Peyer's patch (tissue), 4 donors: ENCODE data around the gene ZNF800. TPM values are rescaled to one million over a fixed set of nuclear protein-coding genes. Genes with fewer than 3 reads are reported as not detected.

Experiments
- DNase-seq, 3 donors: peaks; one replicate each; pipeline ENCODE4 v3.0.0-alpha.2; 2017 to 2019
- H3K27ac ChIP-seq, 4 donors: fragments of 200-600 bp; sonication (generic); one replicate each; pipeline ENCODE4 v1.5.1; 2016 to 2019
- H3K27me3 ChIP-seq, 2 donors: fragments of 200-600 bp; sonication (generic); one replicate each; pipeline ENCODE4 v1.5.1; 2019
- H3K36me3 ChIP-seq, 3 donors: fragments of 200-600 bp; sonication (generic); one replicate each; pipeline ENCODE4 v1.5.1; 2016 to 2019
- H3K4me1 ChIP-seq, 4 donors: fragments of 200-600 bp; sonication (generic); one replicate each; pipeline ENCODE4 v1.5.1; 2016 to 2019
- H3K4me3 ChIP-seq, 4 donors: fragments of 200-600 bp; sonication (generic); 1 replicate in 3 of 4; 2 replicates in 1 of 4; pipeline ENCODE4 v1.5.1; 2016 to 2019; ENCODE audit warnings: mild to moderate bottlenecking in 1 of 4
- H3K9me3 ChIP-seq, 4 donors: fragments of 200-600 bp; sonication (generic); one replicate each; pipeline ENCODE4 v1.5.1; 2016 to 2019; ENCODE audit warnings: mild to moderate bottlenecking in 1 of 4
- CTCF ChIP-seq, 6 experiments: fragments of 450-650 bp in 4 of 6; fragments of 200-600 bp in 2 of 6; sonication (generic) in 1 of 6; IDR thresholded peaks; one replicate each; pipeline ENCODE4 v1.5.1; 2017 to 2019; ENCODE audit warnings: antibody characterized with exemption in 6 of 6, mild to moderate bottlenecking in 3 of 6, moderate library complexity in 1 of 6
- POLR2A ChIP-seq, 2 donors: fragments of 450-650 bp; IDR thresholded peaks; one replicate each; pipeline ENCODE4 v1.5.1; 2017; ENCODE audit warnings: antibody characterized with exemption in 2 of 2, mild to moderate bottlenecking in 2 of 2, moderate library complexity in 2 of 2
- total RNA-seq, 4 donors: library from RNA; depleted of rRNA; stranded (reverse); fragments of >200 nt; gene quantifications; one replicate each; pipeline ENCODE4 v1.1.0, GENCODE V29; 2016

The ZNF800 gene
- total RNA-seq, 4 donors from 2014 or later: 25.9 to 48.1 (median 30.9) TPM

- no peak for DNase-seq
- no peaks in the 10 kb centered on the region for H3K4me1 ChIP-seq
- no peaks in the 10 kb centered on the region for H3K27me3 ChIP-seq
- H3K27ac ChIP-seq: no peak overlapping the region
- no peak overlapping the region for H3K4me3 ChIP-seq
- no peaks in the 10 kb centered on the region for H3K36me3 ChIP-seq
- H3K9me3 ChIP-seq: no peaks in the 10 kb centered on the region
- no peak for TF ChIP-seq POLR2A (IDR thresholded peaks at IDR 0.05)
- TF ChIP-seq CTCF (IDR thresholded peaks at IDR 0.05): no peak
Measured at GRCh38 chr7:127353897-127354296, 38.6 kb downstream of the ZNF800 start.

- Histone ChIP-seq H3K27ac (no peak overlapping the region), H3K27me3 (no peaks in the 10 kb centered on the region), H3K36me3 (no peaks in the 10 kb centered on the region), H3K4me1 (peaks cover 0 to 4% (median 2%) of the 10 kb centered on the region in 4 donors), H3K4me3 (no peak overlapping the region), H3K9me3 (no peaks in the 10 kb centered on the region)
- TF ChIP-seq CTCF (IDR thresholded peaks at IDR 0.05) (no peak), POLR2A (IDR thresholded peaks at IDR 0.05) (no peak)
- DNase-seq: no peak
Measured at GRCh38 chr7:127350586-127350985, 41.9 kb downstream of the ZNF800 start.

GRCh38 chr7:127349881-127350280 lies 42.6 kb downstream of the ZNF800 start:
- DNase-seq: no peak
- Histone ChIP-seq H3K9me3 (no peaks in the 10 kb centered on the region), H3K27ac (no peak overlapping the region), H3K4me1 (peaks cover 0 to 4% (median 2%) of the 10 kb centered on the region in 4 donors), H3K27me3 (no peaks in the 10 kb centered on the region), H3K4me3 (no peak overlapping the region), H3K36me3 (no peaks in the 10 kb centered on the region)
- TF ChIP-seq CTCF (IDR thresholded peaks at IDR 0.05): no peak
- TF ChIP-seq POLR2A (IDR thresholded peaks at IDR 0.05): no peak

GRCh38 chr7:127348247-127348631 lies 44.3 kb downstream of the ZNF800 start:
- DNase-seq: no peak
- H3K4me1 ChIP-seq: peaks cover 0 to 4% (median 2%) of the 10 kb centered on the region in 4 donors
- TF ChIP-seq POLR2A (IDR thresholded peaks at IDR 0.05) (no peak), CTCF (IDR thresholded peaks at IDR 0.05) (no peak)
- H3K36me3 ChIP-seq: no peaks in the 10 kb centered on the region
- H3K4me3 ChIP-seq: peak overlapping the region; percentile 11 to 57 (median 40)
- no peaks in the 10 kb centered on the region for H3K27me3 ChIP-seq
- no peak overlapping the region for H3K27ac ChIP-seq
- H3K9me3 ChIP-seq: no peaks in the 10 kb centered on the region

- TF ChIP-seq POLR2A (IDR thresholded peaks at IDR 0.05) (no peak), CTCF (IDR thresholded peaks at IDR 0.05) (peak in 5 of 6 experiments; percentile 42 to 87 (median 74))
- DNase-seq: peak; percentile 46 to 85 (median 84)
- Histone ChIP-seq H3K27ac (no peak overlapping the region), H3K27me3 (no peaks in the 10 kb centered on the region), H3K4me1 (peaks cover 0 to 4% (median 2%) of the 10 kb centered on the region in 4 donors), H3K4me3 (peak overlapping the region; percentile 11 to 57 (median 40)), H3K9me3 (no peaks in the 10 kb centered on the region), H3K36me3 (no peaks in the 10 kb centered on the region)
Measured at GRCh38 chr7:127347567-127348246, 44.8 kb downstream of the ZNF800 start.
